NCI-H1092 treated with DMSO at 0.1 percent for 48 hours (cell line): ENCODE results near the gene FKTN.

Experiments used
- DNase-seq: peaks from one replicate; lab custom pipeline; 2025; lab: John Stamatoyannopoulos, UW

The FKTN gene

DNA sequence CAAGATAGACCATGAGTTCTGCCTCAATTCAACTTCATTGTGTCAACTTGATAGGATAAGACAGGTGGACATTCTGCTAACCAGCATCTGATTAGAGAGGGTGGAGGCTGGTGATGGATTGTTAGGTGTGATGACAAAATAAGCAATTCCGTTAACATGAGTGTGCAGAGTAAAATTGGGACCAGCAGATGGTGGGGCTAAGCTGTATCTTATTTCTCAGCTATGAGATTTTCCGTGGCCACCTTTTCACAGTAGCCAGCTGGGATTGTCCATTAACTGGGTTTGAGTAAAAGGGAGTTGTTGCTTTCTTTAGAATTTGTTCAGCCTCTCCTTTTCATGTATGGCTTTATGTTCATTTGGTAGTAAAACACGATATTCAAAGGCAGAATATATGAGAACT lies 75.5 kb downstream of the FKTN start:
- DNase-seq: no peak

DNA sequence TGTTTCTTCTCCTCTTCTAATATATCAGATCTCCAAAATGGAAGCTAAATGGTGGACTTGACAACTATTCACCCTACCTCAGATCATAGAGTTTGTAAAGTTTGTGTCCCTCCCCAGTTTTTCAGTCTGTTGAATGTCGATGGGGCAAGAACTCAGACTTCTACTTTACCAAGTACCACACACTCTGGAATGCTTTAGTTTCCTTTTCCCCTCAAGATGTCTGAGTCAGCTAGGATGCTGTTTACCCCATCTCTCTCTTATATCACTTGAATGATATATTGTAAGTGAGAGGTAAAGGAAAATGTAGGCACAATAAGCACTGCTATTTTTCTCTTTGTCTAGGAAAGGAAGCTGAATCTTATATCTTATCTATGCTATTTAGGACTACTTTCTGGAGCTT lies 78.4 kb downstream of the FKTN start:
- no peak for DNase-seq

DNA sequence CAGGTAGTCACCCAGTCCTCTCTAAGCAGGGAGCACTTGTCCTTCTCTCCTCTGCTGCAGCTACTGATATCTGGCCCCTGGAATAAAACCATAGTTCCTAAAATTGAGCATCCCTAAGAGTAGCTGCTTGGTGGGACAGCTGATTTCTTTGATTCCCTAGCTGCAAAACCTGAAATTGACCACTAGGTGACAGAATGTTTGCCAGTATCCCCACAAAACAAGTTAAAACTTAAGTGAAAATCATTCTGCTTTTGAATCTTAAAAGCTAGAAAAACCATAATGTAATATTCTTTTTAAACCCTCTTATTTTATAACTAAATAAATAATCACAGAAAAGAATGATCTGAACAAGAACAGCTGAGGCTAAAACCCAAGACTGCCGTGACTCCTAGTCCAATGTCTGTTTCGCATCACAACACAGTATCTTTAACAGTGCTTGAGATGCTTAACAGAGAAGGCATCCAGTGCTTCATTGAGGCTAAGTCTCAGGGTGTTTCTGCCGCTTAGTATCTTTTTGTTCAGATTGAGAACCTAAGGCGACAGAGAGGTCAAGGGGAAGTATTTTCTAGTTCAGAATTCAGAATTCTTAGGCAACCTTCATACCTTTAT lies 80.0 kb downstream of the FKTN start:
- no peak for DNase-seq

DNA sequence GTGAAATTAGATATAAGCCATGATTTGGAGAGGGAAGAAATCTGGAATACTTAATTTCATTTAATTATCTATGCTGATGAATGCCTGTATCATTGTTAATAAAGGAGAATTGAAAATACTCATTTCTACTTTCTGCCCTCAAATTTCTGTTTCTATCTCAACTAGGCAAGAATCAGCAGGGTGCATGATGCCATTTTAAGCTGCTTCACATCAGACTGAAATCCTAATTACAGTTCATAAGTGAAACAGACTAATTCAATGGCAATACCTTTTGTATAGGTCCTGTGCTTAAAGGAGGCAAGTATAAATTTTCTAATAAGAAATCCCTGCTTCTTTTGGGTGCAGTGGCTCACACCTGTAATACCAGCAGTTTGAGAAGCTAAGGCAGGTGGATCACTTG lies 82.0 kb downstream of the FKTN start:
- no peak for DNase-seq

DNA sequence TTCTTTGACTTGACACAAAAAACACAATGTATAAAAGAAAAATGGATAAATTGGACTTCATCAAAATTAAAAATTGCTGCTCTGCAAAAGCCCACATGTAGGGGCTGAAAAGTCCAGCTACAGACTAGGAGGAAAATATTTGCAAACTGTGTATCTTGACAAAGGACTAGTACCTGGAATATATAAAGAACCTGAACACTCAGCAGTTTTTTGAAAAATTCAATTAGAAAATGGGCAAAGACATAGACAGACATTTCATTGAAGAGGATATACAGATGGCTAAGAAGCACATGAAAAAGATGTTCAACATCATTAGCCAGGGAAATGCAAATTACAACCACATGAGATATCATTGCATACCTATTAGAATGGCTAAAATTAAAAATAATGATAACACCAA lies 85.9 kb downstream of the FKTN start:
- DNase-seq: no peak

DNA sequence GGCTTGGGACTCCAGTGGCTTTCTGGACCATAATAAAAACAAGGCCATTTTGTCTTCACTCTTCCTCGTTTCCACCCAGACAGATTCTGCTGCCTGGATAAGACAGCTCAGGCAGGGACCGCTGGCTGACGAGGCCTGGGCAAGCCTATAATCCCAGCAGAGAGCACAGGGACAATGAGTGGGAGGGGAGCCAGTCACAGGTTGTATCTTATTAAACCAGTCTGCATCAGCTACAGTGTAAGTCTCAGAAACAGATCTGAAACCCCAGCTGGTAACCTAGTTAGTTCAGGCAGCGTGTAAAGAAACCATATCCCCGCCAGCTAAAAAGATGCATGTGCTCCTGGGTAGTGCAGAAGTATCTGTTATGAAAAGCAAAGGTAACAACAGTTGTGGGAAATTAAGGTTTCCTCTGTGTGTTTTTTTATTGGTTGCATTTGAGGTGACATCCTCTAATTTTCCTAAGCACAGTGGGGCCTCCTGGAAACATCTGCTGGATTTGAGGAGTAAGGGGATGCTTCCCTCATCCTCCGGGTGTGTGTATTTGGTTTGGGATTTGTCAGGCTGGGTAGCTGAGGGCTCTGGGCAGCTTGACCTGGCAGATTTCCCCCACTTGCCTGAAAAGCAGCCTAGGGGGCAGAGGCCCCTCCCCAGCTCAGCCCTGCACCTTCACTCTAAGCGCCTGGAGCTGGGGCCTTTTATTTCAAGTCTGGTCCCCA lies 89.1 kb downstream of the FKTN start:
- DNase-seq: peak; percentile 49

DNA sequence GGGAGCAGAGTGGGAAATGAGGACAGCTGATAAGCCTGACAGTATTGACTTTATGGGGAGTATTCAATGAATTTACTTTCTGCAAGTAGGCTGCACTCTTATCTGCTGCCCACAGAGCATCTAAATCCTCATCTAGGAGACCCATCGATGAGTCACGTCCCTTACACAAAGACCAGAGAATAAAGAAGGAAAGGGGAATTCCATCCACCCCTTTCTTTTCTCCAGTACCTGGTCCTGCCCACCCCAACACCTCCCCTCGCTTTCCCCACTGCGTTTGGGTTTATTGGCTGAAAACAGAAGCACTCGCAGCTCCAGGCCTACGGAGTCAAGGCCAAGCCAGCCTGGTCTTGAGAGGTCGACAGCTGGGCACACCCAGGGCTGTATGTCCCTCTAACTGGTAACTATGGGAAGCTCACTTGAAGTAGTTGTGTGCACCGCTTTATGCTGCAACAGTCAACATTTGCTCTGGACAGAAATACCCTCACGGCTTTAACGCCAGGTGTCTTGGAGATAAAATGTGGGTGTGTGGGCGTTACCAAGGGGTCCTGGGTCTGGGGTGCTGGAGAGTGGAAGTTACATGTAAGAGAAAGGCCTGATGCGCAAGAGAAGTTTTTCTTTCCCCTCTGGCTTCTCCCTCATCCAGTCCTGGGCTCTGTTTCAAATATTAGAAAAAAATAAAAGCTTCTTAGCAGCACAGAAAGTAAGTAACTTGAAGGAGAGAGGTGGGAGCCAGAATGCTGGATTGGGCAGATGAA lies 89.8 kb downstream of the FKTN start:
- peak; percentile 87 for DNase-seq

DNA sequence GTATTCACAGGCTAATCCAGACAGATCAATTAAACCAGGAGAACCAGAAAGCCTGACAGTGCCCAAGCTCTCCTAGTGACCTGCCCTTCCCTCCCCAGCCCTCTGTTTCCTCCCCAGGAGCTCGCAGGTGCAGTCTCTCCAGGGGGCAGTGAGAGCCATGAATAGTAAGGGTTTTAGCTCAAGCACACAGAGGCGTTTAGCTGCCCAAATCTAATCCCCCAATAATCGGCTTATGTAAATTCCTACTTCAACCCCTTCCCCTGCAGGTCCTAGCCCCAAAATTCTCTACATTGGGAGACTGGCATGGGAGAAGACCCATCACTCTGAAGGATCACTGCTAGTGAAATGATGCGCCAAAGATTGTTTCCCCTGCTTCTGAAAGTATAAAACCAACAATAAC lies 93.9 kb downstream of the FKTN start:
- DNase-seq: peak; percentile 7

DNA sequence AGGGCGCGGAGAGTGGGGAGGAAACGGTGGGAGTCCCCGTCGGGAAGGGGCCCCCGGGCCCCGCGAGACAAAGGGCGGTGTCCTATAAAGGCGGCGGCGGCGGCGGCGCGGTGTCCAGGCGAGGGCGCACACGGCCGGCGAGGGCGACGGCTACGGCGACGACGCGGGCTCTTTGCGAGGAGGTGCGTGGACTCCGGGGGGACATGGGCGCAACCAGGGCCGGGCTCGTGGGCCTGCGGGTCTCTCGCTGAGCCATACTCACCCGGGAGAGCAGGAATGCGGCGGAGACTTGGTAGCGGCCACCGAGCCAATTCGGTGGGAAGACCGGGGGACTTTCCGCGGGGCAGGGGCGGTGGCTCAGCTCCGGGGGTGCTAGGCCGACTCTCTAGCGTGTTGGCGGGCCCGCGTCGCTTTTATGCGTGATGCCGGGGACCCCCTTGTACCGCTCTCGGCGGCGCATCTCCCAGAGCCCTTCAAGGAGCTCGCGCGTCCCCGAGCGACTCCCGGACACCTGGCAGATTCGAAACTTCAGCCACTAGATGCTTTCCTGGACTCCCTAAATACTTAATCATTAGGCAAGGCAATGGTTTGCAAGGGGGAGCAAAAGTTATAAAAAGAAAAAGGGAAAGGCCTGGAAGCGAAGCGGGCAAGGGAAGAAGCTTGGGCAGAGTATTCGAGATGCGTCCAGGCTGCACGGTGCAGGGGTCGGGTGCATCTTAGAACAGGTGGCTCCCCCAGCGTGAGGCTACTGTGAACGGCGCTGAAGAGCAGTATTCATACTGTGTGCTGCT lies 98.4 kb downstream of the FKTN start:
- peak; percentile 40 for DNase-seq

DNA sequence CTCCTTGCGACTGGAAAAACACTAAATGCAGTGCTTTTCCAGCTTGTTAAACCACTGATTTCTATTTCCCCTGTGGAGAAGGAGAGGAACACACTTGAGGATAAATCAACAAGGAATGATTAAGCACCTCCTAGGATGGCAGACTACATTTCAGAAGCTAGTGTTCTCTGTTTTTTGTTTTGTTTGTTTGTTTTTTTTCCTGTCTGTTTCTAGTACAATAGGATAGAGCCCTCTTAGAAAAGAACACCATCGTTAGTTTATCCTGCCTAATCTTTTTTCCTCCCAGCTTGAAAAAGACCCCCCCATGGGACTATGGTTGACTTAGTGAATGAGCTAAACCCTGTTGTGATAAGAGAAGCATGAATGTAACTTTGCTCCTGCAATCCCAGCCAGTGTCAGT lies 100.4 kb downstream of the FKTN start:
- no peak for DNase-seq

DNA sequence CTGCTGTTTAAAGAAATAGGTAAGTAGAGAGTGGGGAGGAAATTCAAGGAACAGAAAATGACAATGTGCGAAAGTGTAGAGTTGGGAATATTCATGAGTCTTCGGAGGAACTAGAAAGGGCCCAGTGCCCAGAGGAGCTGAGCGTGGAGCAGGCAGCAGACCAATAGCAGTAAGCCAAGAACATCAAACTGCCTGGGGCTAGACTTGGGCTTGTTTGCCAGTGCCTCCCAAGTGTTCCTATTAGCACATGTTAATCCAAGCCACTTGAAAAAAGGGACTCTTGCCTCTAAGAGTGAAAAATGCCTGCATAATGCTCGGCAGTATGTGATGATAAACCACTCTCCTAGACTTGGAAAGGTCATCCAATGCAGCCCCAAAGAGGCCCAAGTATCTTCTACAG lies 103.1 kb downstream of the FKTN start:
- DNase-seq: no peak

DNA sequence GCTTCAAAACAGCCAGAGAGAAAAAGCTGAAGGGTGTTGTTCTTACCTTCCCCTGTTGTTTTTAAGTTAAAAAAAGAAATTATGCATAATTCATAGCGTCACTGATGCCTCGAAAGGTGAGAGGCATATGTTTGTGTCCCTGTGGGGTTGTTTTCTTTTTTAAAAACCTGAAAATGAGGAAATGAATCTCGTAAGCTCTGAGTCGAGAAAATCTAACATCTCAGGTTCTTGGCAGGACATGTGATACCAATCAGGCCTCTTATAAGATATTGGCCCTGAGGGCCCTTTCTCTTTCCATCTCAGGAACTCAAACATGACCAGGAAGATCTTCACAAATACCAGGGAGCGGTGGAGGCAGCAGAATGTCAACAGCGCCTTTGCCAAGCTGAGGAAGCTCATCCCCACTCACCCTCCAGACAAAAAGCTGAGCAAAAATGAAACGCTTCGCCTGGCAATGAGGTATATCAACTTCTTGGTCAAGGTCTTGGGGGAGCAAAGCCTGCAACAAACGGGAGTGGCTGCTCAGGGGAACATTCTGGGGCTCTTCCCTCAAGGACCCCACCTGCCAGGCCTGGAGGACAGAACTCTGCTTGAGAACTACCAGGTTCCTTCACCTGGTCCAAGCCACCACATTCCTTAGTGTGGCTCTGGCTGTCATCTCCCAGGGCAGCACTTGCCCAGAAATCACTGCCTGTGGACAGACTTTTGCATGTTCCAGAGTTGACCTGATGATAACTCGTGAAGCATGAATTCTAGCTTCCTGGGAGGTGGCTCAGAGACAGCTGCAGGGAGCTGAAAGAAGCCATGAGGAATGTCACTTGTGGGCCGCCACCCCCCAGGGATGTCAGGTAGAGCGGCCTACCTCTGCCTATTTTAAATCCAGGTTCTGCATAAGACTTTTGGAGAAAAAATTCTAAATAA lies 104.5 kb downstream of the FKTN start, which contains the start of gene TAL2:
Gene TAL2 (plus strand): TSS at position 274 of the 921 bp plus-strand sequence. CDS start 40 bp downstream, at position 314.
- no peak for DNase-seq

DNA sequence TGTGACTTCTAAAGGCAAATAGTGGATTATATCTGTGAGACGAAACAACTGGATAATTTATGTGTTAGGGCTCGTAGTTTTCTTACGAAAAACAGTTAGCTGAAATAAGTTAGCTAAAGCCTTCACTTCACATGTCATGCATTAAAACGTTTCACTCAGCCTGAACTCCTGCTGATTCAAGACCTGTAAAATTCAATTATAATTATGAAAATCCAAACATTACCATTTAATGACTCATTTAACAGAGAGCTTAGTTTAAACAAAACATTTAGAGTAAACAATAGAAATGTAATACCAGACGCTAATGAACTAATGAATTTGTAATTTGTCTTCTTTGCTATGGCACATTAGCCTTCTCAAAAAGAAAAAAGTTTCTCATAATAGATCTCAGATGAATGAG lies 106.0 kb downstream of the FKTN start:
- DNase-seq: no peak

DNA sequence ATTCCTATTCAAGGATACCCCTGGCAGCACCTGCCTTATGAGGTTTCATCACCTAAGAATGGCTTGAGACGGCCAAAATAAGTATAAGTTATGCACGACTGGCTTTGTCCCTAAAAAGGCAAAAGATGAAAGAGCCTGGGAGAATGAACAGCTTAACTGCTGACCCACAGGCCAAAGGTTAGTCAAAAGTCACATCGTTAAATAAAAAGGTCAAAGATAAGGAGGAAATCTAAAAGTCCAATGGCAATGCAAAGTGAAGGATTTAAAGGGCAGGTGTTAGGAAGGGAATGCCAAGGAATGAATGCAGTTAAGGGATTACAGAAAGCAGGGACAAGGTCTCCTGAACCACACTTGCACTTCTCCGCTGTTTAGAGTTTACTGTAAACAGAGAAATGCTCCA lies 109.9 kb downstream of the FKTN start:
- no peak for DNase-seq

DNA sequence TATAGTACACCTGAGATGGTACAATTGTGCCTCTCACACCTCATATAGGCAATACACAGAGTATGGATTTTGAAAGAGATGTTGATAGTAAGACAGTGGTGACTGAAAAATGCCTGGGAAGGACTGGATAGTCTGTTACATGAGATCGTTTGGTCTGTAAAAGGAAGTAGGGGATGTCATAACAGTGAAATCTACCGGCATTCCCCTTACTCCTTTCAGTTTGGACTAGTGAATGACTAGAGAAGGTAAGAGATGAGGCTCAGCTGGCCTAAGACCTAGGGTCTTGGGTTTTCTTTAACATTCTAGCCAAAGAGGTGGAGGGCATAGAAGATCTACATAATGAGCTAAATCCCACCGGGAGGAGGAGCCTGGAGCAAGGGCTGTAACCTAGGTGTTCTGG lies 112.4 kb downstream of the FKTN start:
- DNase-seq: no peak

DNA sequence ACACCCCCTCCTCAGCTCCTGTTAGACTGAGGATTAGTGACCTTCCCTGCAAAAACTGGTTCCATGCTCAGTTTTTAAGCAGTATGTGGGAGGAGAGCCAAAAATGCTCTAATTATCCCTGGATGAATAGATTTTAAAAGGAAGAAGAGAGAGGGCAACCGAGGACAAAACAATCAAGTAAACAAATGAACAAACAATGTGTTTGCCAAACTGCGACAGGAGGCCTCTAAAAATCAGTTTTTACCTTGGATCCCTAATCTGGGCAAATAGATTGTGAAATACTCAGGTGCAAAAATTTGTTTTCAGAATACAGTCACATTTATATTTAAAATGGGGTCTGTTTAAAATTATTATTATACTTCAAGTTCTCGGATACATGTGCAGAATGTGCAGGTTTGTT lies 112.8 kb downstream of the FKTN start:
- DNase-seq: no peak

DNA sequence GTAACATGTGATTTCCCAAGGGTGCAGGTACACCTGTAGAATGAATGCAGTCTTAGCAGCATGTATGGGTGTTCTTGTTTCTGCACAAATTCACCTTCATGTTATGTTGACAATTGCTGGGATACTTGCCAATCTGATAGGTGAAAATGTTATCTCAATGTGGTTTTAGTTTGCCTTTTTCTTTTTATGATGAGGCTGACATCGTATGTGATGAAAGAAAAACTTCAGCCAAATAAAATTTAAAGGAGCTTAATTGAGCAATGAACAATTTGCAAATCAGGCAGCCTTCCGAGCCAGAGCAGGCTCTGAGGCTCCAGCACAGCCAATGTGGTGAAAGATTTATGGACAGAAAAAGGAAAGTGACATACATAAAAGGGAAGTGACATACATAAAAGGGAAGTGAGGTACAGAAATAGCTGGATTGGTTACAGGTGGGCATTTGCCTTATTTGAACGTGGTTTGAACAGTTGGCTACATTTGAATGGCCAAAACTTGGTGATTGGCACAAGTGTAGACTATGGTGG lies 114.8 kb downstream of the FKTN start:
- DNase-seq: no peak

DNA sequence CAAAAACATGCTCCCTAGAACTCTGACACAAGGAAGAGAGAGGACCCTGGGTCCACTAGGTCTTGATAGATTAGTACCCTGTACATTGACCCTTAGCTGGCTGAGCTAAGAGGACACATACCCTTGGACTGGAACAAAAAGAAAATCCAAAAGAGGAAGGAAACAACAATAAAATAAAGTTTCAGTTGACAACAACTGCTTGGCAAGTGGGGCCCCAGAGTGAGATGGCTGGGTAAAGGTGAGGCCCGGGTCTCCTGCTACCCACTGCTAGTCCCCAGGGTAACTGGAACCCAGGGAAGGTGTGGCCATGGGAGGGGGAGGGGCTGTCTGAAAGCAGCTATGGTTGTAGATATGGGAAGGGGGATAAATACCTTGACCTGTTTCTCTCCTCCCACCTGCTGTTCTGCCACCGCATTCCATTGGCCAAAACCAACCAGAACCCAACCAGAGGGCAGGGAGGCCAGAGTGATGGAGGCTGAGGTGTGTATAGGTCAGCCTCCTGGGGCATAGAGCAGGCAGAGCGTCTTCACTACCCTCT lies 116.0 kb downstream of the FKTN start:
- no peak for DNase-seq

DNA sequence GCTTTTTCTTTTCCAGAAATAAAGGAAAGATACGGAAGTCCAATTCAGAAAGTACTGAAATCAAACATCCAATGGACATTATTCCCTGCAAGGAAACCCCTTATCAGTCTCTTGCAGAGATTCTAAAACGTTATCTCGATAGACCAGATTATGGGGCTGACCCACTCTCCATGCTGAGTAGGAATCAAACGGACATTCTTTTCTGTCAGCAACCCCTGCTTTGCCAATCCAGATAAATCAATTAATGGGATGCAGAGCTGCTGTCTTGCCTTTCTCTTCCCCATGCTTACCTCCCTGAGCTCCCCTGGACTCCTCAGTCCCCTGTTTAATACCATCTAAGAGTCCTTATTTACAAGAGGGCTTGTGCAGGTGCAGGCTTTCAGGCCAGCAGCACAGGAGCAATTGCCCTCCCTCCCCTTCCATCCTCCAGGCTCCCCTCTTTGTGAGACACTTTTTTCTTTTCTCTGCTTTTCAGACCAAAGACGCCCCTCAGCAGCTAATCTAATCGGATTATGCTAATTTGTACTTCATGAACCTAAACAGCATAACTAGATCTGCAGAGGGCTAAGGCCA lies 118.5 kb downstream of the FKTN start:
- no peak for DNase-seq

DNA sequence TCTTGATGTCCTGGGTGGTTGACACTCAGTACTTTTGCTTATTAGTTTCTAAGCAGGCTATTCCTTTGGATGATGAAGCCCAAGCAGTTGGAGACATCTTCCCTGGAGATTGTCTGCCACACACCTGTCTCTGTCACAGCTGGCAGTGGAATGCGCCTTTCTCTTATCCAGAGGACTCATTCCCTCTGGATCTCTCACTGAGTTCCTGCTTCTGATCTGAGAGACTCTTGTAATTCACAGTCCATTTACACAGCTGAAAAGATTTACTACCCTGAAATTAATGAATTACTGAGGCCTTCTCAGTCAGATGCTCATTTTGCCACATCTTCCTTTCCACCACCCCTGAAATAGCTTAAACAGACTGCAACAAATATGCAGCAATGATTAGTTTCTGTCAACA lies 120.2 kb downstream of the FKTN start:
- no peak for DNase-seq
